ENCODE results near the gene IGFBP5.

GRCh38 chr2:216740557-216741222, 45.3 kb upstream of the IGFBP5 start:
- TF ChIP-seq, protein P1, sequence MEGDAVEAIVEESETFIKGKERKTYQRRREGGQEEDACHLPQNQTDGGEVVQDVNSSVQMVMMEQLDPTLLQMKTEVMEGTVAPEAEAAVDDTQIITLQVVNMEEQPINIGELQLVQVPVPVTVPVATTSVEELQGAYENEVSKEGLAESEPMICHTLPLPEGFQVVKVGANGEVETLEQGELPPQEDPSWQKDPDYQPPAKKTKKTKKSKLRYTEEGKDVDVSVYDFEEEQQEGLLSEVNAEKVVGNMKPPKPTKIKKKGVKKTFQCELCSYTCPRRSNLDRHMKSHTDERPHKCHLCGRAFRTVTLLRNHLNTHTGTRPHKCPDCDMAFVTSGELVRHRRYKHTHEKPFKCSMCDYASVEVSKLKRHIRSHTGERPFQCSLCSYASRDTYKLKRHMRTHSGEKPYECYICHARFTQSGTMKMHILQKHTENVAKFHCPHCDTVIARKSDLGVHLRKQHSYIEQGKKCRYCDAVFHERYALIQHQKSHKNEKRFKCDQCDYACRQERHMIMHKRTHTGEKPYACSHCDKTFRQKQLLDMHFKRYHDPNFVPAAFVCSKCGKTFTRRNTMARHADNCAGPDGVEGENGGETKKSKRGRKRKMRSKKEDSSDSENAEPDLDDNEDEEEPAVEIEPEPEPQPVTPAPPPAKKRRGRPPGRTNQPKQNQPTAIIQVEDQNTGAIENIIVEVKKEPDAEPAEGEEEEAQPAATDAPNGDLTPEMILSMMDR (IDR thresholded peaks at IDR 0.05): no peak
- no peak for TF ChIP-seq POLR2A (IDR thresholded peaks at IDR 0.05)

Data from stomach (tissue), 4 donors.